GM19240 (cell line): Measurements from ENCODE around the gene EXT2.

Source experiments
- DNase-seq: peaks from one replicate; pipeline ENCODE4 v3.0.0; 2011; ENCODE audit warnings: low spot score; ENCODE audit not compliant: insufficient read length

Gene EXT2

DNA sequence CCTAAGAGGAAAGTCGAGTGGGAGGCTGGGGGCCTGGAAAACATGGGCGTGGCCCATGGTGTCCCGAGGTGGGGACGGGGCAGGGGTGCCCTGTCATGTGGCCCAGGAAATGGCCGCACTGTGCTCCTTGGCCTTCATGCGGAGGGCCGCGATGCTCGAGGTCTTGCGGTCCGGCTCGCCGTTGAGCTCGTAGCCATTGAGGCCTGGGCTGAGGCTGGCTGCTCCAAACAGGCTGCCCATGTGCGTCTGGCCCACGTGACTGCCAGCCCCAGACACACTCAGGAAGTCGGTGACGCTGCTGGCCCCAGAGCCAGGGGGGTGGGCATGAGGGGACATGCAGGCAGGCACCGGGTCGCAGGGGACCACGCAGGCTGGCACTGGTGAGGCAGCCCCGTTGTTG lies 169.3 kb downstream of the EXT2 start:
- no peak for DNase-seq

DNA sequence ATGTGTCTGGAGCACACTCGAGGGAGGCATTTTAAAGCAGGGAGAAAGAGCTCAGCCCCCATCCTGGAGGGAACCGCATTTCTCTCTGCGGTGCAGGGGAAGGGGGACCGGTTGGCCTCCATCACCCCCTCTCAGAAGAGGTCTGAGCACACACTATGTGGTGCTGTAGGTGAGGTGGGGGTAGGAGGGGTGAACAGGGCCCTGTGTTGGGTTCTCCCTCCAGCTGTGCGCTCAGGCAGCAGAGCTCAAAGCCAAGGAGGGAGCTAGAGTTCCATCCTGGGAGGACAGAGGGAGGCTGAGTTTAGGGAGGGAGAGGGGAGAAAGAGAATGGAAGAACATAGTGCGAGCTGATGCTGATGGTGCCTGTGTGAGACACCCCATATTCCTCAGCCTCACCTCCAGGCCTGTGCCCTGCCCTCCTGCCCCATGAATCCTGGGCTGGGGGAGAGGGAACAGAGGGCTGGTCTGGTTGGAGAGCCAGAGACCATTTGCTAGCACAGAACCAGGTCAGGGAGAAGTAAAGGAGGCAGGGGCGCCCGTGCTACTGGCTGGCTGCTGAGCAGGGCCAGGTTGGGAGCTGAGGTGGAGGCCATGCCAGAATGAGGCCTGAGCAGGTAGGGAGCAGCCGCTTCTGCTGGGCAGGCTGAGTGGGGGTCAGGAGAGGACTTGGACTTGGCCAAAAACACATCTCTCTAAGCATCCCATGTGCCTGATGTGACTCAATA lies 170.7 kb downstream of the EXT2 start:
- DNase-seq: no peak

DNA sequence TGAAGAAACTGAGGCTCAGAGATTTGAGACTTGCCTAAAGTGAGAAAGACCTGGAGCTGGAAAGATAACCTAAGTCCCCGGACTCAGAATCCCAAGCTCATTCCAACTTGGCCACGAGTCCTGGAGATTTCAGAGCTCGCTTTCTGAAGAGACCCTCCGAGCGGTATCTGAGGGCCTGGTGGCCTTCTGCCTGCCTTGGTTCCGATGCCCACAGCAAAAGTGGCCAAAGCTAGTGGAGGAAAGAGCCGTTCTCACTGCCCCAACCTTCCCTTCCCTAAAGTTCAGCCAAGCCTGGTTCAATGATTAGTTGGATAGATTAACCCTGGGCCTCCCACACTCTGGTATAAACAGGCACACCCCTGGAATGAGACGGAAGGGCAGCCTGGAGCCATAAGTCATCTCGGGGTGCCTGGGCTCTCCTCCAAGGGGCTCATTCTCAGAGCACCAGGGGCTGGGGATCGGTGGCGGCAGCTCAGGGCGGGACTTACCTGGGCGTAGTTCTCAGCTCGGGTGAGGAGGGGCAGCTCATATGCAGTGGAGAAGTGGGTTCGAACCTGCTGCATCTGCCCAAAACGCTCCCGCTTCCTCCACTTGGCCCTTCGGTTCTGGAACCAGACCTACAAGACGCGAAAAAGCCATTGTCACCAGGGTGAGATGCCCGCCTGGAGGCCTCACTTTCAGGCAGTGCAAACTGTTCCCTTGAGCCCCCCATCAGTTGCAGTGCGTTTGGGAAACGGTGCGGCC lies 171.7 kb downstream of the EXT2 start:
- no peak for DNase-seq

DNA sequence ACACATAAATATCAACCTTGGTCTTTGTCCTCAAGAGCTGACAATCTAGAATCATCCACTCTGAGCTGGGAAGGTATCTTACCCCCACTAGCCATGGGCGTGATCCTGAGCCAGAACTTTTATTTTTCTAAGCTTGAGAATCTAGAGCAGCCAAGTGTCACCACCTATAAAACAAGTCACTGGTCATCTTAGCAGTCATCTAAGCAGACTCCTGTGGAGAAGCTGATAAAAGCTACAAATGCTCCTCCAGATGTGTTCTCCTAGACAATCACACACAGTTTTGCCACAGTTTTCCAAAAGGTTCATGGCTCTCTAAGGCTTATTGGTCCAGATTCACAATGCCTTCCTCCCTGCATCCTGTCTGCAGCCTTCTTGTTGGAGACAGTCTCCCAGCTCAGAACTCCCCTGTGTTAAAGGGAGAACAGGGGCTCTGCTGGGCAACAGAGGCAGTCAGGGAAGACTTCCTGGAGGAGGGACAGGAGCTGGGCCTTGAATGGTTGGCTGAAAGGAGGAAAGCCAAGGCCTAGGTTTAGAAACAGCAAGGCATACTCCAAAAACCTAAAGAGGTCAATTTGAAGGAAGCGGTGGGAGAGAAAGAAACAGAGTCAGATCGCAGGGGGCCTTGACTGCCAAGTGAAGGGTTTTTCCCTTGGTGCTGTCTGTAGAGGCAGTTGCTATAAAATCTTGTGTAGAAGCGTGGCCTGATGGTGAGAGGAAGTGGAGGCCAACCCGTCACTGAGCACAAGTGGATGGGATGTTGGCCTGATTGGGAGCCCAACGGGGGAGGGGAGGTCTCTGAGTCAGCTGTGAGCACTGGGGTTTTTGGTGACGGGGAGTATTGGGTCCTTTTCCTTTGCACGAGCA lies 172.5 kb downstream of the EXT2 start:
- DNase-seq: no peak

DNA sequence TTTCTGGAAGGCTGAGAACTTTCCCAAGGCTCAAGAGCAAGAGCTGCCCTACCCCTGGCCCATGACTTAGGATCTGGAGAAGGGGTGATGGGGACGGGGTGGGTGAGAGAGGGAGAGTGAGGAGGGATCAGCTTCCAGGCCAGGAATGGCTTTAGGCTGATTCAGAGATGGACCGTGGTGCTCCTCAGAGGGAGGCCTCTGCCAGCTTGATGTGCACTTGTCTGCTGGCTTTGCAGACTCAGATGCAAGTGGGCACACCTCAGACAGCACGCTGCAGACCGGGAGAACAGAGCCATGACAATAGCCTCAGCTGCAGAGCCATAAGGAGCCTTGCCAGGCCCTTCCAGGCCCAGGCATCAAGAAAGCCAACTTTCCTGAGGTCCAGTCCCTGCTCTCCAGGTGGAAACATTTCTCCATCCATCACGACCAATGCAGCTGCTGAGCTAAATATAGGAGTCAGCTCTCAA lies 173.2 kb downstream of the EXT2 start:
- no peak for DNase-seq

DNA sequence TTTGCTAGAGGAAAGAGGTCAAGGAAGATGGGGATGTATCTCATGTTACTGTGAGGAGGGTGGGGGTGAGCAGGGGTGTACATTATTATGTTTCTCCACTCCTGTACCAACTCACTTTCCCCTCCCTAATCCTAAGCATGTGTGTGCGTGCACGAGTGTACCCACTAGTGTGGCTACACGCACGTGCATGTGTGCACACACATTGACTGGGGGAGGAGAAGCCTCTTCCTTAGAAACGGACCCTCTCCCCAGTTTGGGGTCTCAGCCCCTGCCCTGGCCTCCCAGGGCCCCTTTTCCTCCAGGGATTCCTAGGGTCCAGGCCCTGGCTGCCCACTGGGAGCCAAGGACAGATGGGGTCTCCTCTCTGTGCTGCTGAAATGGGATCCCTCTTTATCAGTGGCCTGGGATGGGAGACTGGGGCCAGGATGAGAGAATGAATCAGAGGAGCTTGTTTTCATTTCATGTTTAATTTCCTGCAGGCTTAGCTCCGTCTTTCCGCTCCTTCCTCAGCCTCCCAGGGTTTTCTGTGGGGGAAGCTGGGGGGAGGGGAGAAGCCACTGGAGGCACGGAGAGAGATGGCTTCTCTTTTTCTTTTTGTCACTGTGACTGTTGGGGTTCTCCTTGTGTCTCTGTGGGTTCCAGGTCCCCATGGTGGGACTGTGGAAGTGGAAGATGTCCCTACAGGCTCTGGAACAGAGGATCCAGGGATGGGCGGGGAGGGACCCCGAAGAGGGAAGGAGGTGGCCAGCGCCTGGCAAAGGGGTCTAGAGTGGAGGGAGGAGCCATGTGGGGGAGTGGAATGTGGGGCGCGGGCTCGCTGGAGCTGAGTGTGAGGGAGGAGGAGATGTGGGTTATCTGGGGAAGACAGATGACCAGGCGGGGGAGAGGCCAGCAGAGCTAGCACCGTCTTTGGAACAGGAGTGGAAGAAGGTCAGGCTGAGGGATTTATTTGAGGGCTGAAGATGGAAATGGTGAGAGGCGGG lies 174.2 kb downstream of the EXT2 start:
- no peak for DNase-seq

DNA sequence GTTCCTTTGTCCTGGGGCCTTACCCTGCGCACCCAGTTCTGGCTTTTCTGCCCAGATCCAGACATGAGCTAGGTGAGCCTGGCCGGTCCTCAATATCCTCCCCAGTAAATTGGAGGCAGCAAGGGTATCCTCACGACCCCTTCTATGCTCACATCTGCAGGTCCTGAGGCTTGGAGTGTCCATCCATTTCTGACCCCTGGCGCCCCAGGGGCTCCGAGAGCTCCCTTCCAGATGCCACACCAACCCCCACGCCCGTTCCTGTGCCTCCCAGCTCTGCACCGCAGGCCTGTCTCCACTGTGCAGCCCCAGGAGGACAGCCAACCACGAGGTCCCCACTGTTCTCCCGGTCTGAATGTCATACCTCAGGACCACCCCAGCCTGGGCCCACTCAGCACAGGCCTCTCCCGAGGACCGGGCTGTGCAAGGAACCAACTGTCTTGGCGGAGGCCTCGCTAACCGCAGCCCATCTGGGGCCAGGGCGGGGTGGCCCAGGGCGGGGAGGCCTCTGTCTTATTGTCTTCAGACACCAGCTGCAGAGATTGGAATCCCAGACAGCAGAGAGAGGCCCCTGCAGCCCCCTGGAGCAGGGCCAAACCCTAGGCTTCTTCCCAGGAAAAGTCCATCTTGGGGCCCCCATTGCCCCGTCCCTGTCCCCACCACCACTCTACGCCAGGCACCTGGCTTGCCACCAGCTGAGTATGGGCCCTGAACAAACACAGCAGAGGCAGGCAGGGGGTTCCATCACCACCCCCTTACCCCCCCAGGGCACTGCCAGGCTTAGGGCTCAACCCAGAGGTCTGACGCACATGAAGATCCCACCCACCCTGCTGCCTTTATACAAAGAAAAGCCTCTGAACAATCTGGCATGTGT lies 175.2 kb downstream of the EXT2 start:
- no peak for DNase-seq

DNA sequence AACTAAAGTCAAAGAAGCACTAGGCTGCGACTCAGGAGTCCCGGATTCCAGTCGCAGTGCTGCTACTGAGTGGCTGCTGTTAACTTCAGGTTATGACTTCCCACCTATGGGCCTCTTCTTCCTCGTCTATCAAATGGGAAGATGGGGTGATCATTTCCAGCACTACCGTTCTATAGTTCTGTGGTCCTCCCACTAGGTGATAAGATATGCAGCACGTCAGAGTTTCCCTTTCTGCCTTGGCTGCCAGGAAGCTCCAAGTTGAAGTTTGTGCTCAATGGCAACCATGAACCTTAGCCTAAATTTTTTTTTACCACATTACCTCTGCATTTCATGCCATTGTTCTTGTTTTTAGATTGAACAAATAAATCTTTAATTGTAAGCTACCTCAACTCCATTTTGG lies 175.8 kb downstream of the EXT2 start:
- DNase-seq: no peak

DNA sequence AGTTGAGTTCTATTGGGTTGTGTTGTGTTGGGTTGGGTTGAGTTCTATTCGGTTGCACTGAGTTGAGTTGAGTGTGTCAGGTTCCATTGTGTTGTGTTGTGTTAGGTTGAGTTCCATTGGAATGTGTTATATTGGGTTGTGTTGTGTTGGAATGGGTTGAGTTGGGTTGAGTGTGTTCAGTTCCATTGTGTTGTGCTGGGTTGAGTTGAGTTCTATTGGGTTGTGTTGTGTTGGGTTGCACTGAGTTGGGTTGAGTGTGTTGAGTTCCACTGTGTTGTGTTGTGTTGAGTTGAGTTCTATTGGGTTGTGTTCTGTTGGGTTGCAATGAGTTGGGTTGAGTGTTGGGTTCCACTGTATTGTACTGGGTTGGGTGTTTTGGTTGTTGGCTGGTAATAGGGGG lies 178.9 kb downstream of the EXT2 start:
- no peak for DNase-seq

DNA sequence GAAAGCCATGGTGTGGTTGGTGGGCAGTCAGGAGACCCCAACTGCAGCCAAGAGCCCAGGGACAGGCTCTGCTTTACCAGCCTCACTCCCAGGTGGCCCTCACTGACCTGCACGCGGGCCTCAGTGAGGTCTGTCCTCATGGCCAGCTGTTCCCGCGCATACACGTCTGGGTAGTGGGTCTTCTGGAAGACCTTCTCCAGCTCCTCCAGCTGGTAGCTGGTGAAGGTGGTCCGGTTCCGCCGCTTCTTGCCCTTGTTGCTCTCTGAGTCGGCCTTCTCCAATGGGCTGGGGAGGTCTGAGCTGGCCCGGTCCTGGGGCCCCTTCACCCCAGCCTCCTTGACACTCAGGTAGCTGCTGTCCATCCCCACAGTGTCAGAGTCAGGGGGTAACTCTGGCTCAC lies 179.8 kb downstream of the EXT2 start:
- no peak for DNase-seq

DNA sequence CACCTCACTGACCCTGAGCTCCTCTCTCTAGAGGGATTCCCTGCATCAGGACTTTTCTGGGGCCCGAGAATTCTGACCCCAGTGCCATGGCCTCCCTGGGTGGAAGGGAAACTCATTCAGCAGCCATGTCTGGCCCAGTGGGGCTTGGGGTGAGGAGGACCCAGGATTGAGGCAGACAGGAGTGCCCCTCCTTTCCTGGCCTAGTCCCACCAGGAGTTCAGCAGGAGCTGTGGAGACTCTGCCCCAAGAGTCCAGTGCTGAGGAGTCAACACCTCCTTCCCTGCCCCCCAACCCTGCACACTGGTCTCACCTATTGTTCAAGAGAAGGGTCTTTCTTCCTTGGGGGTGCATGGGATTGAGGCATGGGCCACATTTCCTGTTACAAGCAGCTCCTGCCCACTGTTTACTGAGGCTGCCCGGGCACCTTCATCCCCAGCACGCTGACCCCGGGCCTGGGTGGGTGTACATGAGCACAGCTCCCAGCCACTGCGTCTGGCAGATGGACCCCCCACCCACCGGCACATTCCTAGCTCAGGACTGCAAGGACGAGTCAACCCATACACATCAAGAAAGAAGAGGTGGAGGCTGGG lies 180.6 kb downstream of the EXT2 start:
- no peak for DNase-seq

DNA sequence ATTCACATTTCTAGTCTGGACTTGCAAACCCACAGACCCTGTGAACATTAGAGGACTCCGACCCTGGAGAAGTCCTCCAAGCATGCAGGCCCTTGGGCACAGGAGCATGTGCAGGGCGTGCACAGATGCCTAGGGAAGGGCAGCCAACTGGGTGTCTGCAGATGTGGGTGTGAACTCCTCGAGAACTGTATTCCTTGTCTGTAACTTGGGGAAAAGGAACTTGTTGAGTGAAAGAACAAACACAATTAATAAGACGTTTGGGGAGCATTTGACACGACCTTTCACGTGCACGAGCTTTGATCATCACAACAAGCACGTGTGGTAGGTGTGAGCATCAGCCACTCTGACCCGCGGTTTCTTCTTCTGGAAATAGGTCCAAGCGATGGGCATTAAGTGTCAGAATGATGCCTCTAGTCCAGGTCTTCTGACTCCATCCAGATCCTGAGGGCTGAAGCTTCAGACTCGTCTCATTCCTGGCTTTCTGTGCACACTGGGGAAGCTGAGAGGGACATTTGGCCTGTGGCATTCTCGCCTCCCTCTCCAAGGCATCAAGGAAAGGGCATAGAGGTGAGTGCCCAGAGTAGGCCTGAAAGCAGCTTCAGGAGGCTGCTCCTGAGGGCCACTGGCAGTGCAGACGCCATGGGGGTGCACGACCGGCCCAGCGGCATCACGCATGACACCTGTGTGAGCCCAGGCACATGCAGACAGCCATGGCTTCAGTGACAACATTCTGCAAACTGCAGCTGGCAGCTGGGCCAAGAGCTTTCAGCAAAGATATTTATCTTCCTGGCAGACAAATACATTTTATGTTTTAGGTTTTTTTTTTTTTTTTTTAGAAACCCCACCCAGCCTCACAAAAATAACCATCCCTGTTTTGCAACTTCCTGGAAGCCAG lies 182.0 kb downstream of the EXT2 start:
- no peak for DNase-seq

DNA sequence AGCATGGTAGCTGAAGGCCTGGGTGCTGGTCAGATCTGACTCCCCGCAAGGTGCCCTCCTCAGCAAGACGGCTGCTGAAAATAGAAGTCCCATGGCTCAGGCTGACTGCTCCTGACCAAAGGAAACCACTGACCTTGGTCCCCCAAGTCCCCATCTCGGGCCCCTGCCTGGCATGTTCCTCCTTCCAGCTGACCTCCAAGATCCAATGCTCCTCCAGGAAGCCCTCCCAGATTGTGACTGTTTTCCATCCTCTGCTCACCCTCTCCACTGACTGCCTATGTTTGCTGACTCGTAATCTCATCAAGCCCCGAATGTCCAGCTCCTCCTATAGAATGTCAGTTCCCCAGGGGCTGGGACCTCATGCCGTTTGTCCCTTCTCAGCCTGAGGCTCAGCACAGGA lies 184.0 kb downstream of the EXT2 start:
- no peak for DNase-seq

DNA sequence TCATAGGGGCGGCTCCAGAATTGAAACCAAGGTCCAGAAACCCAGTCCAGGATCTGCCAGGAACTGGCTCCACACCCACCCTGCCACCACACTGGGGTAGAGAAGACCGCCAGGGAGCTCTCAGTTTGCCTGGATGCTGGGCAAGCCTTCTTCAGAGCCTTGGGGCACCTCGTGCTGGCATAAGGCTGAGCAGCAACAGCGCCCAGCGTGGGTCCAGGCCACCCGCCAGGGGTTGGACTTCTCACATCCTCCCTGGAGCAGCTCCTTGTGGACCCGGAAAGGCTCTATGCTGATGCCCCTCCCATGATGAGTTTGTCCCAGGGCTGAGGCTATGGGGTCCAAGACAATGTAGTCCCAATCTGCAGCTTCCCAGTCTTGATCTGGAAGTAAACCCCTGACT lies 184.8 kb downstream of the EXT2 start:
- DNase-seq: no peak

DNA sequence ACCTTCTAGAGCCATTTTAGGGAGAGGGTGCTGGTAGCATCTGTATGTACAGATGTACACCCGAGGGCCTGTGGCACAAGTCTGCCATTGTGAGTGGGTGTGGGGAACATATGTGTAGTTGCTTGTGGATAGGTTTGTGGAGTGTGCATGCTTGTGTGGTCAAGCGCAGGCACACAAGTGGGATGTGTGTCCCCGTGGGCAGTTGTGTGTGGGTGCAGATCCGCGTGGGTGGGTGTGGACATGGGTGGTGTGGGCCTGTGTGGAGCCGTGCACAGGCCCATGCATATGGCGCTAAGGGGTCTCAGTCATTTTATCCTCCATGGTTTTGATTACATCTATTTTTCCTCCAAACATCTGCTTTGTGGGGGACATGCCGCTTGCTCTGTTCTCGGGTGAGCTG lies 185.7 kb downstream of the EXT2 start:
- no peak for DNase-seq

DNA sequence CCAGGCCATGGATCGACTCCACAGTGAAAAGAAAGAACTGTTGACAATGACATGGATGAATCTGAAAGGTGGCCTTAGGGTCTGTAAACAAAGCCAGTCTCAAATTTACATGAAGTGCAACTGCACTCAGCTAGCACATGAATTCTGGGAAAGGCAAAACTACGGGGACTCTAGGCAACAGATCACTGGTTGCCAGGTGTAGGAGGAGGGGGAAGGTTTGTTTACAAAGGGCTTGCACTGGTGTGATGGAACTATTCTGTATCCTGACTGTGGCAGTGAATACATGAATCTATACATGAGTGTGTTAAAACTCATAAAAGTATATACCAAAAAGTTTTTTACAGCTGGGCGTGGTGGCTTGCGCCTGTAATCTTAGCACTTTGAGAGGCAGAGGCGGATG lies 187.1 kb downstream of the EXT2 start:
- DNase-seq: no peak

DNA sequence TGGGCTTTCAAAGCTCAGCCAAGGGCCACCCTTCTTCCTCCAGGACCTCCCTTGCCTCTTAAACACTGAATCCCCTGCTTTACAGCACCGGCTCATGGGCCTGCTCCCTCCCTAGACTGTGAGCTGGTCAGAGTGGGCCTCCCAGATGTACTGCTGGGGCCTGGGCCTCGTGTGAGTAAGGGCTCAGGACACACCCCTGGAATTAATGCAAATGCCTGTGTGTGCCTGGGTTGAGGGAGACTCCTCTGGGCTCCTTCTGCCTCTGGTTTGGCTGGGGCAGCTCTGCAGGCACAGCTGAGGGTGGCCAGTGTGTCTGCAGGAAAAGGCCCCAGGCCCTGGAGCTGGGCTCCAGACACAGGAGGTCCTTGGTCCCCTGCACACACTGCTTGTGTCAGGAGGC lies 190.3 kb downstream of the EXT2 start:
- no peak for DNase-seq

DNA sequence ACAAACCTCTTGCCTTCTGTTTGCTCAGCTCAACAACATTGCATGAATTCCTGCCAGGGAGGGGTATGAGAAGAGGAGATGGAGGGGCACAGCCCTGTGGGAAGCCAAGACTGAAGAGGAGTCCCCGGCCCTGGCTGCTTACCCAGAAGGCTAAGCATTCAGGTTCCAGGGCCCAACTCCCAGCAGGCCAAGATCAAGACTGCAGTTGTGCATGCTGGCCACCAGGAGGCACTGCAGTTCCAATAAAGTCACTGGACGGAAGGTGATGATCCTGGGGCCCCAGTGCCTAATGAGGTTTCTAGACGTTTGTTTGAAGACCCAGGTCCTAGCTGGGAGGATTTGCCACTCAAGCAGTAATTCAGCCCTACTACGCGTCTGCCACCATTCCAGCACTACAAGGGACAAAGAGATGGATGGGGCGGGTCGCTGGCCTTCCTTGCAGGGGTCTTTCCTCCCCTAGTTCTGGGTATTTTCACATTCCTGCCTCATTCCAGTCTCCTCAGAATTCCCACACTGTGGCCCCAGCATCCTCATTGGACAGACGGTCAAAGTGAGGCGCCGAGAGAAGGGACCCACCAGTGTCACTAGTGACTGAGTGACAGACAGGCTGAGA lies 190.9 kb downstream of the EXT2 start:
- peak; percentile 79 for DNase-seq
